Measurements from ENCODE around the gene PGF.

PGF gene

DNA sequence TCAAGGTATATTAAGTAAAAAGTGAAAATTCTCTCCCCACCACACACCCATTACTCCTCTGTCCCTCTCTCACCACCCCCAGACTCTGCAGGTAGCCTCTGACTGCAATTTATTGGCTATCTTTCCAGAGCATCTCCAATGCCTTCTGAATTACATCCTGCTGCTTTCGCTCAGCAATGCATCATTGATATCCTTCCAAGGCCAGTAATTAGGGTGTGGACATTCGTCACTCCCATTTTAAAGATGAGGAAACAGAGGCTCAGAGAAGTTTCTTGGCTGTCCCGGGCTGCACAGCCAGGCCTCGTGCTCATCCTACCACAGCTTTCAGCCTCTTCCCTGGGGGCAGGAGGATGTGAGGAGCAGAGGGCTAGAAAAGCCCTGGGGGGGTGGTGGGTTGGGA, 23.6 kb upstream of the PGF start:
- no peak for DNase-seq (ENCODE audit: low read depth in 1 of 2, low spot score in 1 of 2)

DNA sequence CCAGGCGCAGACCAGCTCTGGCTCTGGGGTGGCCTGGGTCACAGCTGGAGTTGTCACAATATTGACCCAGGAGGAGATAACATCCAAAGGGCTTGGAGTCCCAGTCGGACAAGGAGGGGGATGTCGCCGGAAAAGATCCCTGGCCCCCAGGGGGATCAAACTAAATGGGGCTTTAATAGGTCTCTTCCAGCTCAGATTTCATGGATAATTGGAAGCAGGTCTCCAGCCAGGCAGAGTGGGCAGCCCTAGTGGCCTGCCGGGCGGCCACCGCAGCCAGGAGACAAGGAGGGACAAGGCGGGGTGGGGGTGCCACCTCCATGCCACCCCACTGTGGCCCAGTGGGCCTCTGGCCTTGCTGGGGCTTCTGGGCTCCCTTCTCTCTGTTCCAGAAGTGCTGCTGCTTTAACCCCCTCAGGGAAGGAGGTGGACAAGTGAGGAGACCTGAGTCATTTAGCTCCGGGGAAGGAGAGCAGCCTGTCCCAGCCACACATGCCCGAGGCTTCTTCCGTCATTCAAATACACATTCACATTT, 23.1 kb upstream of the PGF start:
- DNase-seq (ENCODE audit: low read depth in 1 of 2, low spot score in 1 of 2): no peak

DNA sequence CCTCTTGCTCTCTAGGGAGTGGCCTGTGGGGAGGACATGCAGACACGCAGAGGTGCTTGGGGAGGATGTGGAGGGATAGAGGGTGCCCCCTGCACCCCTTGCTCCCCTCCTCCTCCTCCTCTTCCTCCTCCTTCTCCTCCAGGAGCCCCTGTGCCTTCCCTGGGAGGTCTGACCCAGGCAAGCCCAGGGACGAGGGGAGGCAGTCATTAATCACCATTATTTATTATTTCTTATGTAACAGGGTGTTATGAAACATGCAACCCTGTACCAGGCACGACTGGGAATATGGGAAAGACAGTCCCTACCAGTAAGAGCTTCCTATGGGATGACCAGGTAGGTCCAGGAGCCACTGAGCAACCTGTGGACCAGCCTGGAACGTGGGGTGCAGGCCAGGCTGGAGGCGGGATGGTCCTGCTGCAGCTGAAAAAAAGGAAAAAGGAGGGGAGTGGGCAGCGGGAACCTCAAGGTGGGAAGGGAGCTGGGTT, 22.5 kb upstream of the PGF start:
- DNase-seq (ENCODE audit: low read depth in 1 of 2, low spot score in 1 of 2): no peak

DNA sequence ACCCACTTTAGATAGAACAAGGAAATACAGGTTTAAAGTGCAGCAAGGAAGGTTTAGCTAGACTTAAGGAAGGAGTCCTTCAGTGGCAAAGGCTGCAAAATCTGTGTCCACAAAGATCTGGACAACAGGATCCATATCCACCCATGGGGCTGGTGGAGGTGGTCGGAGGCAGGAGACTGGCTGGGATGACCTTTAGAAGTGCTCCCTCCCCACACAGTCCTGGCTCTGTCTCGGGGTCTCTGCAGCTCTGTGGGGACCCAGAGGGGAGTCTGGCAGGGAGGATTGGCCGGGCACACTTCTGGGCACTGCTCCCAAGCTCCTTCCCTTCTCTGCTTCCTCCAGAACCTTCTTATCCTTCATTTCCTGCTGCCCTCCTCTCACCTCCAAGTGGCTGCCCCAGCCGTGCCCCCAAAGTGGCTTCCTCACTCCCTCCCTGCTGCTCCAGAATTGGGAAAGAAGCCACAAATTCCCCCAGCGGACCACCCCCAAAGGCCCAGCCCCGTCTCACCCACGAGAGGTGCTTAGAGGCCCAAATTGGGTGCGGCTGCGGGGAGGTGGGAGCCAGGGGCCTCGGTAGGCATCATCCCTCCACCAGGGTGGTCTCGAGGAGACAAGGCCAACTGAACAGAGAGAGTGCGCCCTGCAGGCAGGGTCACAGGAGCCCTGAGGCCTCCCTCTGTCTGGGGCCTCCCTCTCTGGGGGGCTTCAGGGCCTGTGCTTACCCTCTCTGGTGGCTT, 21.9 kb upstream of the PGF start:
- DNase-seq (ENCODE audit: low read depth in 1 of 2, low spot score in 1 of 2): no peak

DNA sequence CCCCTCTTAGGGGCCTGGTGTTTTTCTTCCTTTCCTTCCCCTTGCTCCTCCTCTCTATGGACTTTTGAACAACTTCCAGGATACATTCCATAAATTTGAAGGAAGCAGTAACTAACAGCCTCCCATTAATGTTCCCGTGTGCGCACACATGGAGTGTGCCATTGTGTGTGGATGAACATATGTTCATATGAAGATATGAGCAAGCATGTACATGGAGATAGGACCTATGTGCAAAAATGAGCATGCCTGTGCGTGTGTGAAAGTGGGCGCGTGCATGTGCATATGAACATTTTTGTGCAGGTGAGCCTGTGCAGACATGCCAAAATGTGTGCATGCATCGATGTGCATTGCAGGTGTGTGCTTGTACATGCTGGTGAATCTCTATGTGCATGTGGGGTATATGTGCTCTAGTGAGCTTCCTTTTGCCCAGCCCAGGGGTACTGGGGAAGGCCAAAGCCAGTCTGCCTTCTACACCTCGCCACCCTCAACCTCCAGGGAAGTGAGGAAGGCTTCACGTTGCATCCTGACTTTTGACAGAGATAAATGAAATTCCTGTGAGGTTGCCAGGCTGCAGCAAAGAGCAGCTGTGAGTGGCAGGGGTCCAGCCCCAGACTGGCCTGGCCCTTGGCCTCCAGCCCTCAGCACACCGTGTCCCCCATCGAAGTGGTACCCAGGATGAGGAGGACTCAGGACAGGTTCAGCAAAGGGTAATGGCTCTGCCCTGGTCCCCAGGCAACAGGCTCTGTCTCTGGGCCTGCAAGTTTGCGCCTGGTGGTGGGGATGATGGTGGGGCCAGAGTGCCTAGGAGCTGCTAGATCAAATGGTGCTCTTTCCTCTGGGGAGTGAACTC, 21.1 kb upstream of the PGF start:
- DNase-seq (ENCODE audit: low read depth in 1 of 2, low spot score in 1 of 2): no peak

DNA sequence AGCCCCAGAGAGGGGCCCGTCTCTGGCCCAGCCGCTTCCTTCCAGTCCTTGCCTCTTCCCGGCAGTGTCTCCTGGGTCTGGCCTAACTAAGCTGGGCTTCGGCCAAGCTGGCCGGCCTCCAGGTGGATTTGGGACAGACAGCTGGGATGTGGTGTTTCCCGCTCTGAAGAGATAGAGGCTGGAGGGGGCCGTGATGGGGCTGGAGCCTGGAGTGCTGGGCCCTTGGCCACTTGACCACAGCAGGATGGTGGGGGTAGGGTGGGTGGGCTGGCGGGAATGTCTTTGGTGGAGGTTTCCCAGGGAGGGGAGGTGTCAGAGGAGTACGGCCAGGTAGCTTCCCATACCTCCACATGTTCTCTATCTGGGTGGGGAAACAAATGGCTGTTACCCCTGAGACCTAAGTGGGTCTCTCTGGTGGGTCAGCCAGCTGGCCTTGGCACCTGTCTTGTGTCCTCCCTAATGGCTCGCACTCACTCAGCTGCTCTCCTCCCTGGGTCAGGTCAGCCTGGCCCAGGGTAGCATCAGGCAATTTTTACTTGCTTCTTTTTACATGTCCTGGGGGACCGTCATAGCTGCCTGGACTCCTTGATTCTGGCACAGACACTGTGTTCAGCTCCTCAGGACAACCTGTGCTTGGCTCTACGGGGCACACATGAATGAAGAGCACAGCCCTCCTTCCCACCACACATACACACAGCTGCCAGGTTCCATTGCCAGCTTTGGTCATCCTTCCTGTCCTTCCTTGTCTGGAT, 19.8 kb upstream of the PGF start:
- no peak for DNase-seq (ENCODE audit: low read depth in 1 of 2, low spot score in 1 of 2)

DNA sequence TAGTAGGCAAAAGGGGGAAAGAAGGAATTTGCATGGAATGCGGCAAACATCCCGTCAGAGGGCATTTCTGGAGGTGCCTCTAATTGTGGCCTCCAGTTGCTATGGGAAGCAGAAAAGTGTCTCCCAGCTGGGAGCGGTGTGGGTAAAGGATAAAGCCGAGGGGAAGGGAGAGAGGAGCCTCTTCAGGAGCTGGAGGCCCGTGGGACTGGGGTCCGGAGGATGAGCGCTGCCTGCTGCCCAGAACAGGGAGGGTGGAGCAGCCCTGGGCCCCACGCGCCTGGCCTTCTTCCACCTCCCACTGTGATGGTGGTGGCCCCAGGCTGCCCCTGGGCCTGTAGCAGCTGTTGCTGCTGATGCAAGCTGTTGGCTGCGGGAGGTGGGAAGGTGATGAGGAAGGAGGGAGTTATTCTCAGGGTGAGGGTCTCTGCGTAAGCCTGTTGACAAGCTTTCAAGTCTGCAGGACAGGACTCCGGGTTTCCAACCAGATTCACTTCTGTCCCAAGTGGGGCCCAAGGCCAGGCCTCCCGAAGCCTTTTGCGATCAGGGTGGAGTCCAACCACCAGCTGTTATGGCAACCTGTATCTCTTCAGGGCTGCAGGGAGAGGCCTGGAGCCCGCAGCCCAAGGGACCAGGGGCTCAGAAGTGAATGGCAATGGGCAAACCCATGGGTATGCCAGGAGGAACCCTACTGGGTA, 19.1 kb upstream of the PGF start:
- DNase-seq (ENCODE audit: low read depth in 1 of 2, low spot score in 1 of 2): no peak

DNA sequence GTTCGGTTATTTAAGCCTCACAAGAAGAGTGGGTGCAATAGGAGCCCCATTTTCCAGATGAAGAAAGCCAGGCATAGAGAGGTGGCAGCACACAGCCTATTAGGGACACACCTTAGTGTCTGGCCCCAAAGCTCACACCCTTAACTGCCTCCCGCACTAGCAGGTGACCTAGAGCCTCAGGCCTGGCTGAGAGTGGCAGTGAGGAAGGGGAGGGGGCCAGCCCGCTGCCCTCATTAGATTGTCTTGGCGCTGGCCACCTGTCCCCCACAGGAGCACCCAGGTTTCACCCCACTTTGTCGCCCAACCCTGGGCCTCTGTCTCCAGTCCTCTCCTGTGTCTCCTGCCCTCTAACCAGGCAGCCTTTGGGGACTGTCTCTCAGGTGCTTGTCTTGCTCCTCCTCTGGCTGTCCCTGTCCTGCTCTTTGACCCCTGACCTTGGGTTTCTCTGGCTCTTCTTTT, 18.5 kb upstream of the PGF start:
- no peak for DNase-seq (ENCODE audit: low read depth in 1 of 2, low spot score in 1 of 2)

DNA sequence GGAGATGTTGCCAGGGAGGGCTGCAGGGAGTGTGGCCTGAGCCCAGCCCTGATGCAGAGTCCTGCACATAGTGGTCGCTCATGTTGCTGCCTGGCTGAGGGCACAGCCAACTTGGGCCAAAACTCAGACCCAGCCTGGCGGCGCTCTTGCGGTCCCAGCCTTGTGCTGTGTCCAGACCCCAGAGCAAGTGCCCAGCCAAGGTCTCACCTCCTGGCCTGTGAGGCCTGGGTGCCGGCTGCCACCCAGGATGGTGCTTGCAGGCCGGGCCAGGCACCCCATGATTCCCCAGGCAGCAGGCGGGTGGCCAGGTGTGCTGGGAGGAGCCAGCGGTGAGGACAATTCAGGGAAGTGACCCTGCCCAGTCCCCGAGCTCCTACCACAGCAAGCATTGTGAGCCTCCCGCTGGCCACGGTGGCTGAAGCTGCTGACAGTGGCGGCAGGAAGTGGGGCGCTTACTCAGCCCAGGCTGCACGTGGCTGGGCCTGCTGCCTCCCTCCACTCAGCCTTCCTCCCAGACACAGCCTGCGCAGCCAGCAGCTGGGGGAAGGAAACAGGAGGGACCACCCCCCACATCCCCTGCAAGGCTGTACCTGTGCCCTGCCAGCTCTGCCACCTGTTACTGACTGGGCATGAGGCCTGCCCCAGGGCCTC, 17.7 kb upstream of the PGF start:
- DNase-seq (ENCODE audit: low read depth in 1 of 2, low spot score in 1 of 2): no peak

DNA sequence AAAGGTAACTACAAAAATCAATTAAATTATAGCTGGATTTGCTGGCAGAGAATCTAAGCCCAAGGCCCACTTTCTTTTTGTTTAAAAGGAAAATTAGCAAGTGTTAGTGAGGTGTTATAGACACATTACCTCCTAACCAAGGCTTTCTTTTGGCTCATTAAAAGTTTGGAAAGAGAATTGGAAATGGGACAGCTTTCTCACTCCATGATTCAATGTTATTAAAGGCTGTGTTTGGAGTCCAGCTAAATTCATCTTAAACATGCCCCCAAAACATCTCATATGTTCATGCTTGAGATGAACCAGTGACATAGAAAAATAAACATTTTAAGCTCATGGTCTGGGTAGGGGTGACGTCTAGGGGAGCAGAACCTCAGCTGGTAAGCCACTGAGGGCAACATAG, 13.4 kb upstream of the PGF start:
- DNase-seq (ENCODE audit: low read depth in 1 of 2, low spot score in 1 of 2): no peak

DNA sequence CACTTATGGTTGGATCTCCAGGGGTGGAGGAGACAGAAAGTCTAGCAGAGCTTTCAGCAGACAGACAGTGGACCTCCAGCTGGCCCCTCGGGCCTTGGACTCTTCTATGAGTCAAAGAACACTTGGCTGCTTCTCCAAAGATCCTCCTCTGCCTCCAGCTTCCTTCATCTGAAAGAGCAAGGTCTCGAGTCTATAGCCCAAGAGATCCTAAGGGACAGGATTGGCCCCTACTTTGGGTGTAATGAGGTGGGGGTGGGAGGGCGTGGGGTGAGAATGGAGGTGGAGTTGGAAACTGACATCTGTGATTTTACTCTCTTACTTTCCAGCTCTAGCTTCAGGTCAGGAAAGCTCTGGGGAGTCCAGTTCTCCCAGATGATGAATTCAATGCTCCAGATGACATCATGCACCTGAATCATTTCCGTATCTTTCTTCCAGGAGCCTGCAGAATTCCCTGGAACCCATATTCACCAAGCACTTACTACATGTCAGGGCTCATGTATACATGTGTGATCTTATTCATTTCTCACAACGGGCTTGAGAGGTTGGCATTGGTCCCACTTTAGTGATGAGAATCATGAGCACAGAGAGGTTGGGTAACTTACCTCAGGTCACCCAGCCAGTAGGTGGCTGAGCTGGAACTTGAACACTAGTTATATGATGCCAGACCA, 10.2 kb upstream of the PGF start:
- DNase-seq (ENCODE audit: low read depth in 1 of 2, low spot score in 1 of 2): no peak

DNA sequence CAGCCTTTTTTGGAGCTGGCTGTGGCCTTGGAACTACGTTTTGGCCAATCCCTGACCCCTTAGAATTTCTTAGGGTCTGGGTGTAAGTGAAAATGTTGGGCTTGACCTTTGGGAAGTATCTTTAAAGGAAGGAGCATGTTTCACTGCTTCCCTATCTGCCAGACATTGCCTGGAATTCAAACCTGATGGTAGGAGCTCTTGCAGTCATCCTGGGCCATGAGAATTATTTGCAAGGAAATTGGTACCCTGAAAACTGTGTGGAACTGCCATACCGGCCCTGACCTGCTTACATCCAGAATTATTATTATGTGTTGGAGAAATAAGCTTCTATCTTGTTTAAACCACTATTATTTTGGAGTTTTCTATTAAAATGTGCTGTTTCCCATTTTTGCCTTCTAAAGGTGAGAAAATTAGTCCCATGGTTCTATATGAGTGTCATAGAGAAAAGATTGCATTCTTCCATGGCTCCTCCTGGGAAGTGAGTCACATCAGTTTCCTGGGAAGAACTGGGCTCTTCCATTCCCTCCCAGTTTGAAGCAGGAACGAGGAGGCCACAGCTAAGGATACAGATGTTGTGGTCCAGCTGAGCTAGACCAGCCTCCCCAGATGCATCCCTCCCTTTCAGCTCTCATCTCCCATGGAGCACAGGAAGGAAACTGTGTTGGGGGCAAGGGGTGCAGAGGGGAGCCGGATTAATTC, 9.5 kb upstream of the PGF start:
- no peak for DNase-seq (ENCODE audit: low read depth in 1 of 2, low spot score in 1 of 2)

DNA sequence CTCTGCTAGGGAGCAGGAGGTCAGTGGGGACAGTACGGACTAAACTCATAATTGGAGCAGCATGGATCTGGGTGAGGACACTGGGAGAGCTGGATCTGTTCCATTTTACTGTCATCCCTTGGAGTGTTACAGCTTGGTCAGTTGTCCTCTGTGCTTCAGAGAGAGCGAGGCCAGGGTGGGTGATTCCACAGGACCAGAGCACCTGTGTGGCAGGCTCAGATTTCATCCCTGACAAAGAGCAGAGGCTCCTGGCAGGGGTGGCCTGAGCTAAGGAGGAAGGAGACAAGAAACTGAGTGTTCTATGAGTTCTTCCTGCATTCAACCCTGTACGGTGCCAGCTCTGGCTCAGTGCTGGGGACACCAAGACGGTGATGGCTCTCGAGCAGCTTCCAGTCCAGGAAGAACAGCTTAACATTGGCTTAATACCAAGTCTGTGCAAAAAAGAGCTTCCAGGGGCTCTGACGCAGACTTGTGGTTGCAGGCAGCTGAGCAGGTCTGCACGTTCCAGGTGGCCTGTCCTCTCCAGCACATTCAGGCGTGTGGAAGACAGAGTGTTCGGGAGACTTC, 8.4 kb upstream of the PGF start:
- DNase-seq (ENCODE audit: low read depth in 1 of 2, low spot score in 1 of 2): no peak

DNA sequence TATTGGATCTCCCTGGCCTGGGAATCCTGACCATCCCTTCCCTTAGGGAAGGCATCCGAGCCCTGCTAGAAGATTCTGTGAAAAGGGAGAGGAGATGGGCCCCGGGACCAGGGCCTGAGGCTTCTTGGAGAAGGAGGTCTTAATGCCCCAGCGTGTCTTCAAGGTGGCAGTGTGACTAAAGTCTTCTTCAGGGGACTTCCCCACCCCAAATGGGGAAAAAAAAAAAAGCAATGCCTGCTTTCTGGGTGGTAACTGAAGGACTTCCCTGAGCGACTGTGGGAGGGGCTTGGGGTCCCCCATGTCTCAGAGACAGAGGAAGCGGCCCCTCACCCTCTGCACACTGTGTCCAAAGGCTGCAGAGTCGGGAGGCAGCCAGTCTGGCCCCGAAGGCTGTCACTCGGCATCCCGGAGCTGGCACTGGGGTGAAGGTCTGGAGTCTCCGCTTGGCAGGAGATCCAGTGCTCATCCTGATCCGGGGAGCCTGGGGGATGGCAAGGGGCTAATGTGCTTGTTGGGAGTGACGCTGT, 7.8 kb upstream of the PGF start:
- no peak for DNase-seq (ENCODE audit: low read depth in 1 of 2, low spot score in 1 of 2)

DNA sequence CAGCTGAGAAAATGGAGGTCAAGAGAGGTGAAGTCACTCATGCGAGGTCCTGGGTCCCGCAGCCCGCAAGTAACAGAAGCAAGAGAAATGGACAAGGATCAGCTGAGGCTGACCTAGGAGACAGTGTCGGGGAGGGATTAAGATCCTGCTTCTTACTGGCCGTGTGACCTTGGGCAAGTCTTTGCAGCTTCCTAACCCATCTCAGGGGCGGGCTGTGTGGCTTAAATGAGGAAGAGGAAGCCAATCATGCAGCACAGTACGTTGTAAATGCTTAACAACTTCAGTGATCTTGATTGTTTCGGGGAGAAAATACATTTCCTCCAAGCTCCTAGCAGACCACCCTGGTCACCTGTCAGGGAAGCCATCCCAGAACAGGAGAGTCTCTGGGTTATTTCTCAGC, 7.1 kb upstream of the PGF start:
- no peak for DNase-seq (ENCODE audit: low read depth in 1 of 2, low spot score in 1 of 2)

DNA sequence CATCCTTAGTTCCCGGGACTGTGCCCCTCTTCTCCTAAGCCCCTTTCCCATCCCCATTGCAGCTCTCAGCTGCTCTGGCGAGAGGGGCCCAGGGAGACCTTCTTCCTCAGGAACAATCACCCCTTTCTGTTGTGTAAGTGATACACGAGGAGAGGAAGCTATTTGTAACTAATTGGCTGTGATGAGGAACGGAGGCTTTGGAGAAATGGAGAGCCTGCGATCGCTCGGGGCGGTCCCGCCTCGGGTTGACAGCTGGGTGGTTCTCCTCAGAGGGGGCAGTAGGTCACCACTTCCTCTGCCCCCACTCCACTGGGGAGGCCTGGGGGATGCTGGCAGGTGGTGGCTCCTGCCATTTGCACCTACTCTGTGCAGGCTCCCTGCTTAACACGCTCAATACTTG, 6.6 kb upstream of the PGF start:
- DNase-seq (ENCODE audit: low read depth in 1 of 2, low spot score in 1 of 2): no peak

DNA sequence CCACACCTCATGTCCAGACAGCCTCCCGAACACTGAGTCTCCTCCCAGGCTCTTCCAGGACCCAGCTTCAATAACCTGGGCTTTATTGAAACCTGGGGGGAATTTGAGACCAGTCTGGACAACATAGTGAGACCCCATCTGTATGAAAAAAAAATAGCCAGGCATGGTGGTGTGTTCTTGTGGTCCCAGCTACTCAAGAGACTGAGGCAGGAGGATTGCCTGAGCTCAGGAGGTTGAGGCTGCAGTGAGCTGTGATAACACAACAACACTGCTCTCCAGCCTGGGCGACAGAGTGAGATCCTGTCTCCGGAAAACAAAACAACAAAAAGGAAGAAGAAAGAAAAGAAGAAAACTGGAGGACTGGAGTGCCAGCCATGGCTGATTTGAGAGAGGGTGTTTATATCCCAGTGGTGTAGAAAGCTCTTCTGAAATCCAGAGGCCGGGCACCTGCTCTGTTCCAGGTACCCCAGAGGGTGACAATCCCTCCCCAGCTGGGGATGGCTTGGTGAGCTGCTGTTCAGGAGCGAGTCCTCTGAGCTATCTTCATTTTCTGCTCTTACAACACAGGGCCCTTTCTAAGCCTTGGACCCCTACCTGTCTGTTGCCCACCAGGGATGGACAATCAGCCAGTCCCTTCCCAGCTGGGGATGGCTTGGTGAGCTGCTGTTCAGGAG, 6.0 kb upstream of the PGF start:
- no peak for DNase-seq (ENCODE audit: low read depth in 1 of 2, low spot score in 1 of 2)

DNA sequence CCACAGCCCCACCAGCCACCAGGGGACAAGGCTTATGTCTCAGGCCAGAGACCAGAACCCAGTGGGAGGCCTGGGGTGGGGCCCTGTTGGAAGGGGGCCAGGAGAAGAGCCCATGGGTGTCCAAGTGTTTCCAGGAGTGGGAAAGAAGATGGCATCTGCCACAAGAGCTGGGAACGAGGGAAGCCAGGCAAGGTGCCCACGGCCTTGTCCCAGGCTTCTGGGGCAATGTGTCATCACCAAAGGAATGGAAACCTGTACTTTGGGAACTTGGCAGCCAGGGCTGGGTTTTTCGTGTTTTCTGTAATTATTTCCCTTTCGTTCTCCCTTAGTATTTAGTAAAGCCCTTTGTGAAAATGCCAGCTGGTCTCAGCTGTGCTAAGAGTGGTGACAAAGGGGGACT, 5.3 kb upstream of the PGF start:
- no peak for DNase-seq (ENCODE audit: low read depth in 1 of 2, low spot score in 1 of 2)

All from activated T-helper 1 cell treated with anti-CD3 and anti-CD28 coated beads, Interleukin-2, amount 50 U/mL, for 16 hours (primary cell).